Measurements from ENCODE around the gene OR4L1.
"Not testable (repeated sequence)": the region's sequence is repeated elsewhere in the genome, so short reads cannot be mapped to it uniquely, and the experiment has no call there.

- TF ChIP-seq CTCF (IDR thresholded peaks at IDR 0.05; ENCODE audit: low read depth, low read length, missing input control); FOXA1 (IDR thresholded peaks at IDR 0.05); RAD21 (IDR thresholded peaks at IDR 0.05): not testable (repeated sequence)
These were observed 39.3 kb downstream of the OR4L1 start for GRCh38 chr14:20098926-20099770.

Measured in liver (tissue), 3 donors.